Measurements from ENCODE around the gene HOXA7.

DNA sequence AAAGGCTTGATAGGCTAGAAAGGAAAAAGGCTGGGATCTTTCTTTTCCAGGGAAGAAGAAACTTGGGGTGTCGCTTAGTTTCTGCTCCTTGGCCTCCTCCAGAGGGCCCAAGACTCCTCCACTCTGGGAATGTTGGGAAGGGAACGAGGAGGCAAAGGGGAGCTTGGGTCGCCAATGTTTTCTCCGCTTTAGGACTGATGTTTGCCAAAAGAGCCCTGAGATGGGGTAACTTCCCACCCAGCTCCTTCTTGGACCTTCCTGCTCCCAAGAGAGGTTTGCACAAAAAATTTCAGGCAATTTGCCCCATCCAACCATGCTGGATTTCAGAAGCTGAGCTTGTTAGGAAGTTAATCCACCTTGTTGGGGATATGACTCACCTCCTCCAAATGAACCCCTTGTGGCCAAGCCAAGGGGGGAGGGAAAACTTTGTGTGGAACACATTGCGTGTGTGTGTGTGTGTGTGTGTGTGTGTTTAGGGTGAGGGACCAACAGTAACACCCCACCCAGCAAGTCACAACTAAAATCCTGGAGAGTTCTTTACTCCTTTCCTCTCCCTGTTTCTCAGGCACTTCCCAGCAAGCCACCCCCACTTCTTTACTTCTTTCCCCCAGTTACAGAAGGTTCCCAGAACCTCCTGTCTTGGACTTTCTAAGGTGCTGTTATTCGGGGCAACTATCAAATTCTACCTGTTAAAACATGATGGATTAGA lies 45.3 kb downstream of the HOXA7 start:
- TF ChIP-seq, protein P1, sequence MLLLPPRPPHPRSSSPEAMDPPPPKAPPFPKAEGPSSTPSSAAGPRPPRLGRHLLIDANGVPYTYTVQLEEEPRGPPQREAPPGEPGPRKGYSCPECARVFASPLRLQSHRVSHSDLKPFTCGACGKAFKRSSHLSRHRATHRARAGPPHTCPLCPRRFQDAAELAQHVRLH (tag by site-specific recombination; IDR thresholded peaks at IDR 0.05): no peak
- TF ChIP-seq, protein P2, sequence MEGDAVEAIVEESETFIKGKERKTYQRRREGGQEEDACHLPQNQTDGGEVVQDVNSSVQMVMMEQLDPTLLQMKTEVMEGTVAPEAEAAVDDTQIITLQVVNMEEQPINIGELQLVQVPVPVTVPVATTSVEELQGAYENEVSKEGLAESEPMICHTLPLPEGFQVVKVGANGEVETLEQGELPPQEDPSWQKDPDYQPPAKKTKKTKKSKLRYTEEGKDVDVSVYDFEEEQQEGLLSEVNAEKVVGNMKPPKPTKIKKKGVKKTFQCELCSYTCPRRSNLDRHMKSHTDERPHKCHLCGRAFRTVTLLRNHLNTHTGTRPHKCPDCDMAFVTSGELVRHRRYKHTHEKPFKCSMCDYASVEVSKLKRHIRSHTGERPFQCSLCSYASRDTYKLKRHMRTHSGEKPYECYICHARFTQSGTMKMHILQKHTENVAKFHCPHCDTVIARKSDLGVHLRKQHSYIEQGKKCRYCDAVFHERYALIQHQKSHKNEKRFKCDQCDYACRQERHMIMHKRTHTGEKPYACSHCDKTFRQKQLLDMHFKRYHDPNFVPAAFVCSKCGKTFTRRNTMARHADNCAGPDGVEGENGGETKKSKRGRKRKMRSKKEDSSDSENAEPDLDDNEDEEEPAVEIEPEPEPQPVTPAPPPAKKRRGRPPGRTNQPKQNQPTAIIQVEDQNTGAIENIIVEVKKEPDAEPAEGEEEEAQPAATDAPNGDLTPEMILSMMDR (tag by site-specific recombination; IDR thresholded peaks at IDR 0.05): no peak
- TF ChIP-seq YY1 (tag by site-specific recombination; IDR thresholded peaks at IDR 0.05) (no peak), FEZF1 (tag by site-specific recombination; IDR thresholded peaks at IDR 0.05) (no peak), ZNF513 (tag by site-specific recombination; IDR thresholded peaks at IDR 0.05) (no peak), TRIM28 (IDR thresholded peaks at IDR 0.05; ENCODE audit: borderline replicate concordance, low read length) (no peak), ZNF561 (tag by site-specific recombination; IDR thresholded peaks at IDR 0.05; ENCODE audit: borderline replicate concordance) (no peak), ZNF560 (tag by site-specific recombination; IDR thresholded peaks at IDR 0.05; ENCODE audit: borderline replicate concordance) (no peak), ZNF169 (tag by site-specific recombination; IDR thresholded peaks at IDR 0.05) (no peak), ZNF214 (tag by site-specific recombination; IDR thresholded peaks at IDR 0.05; ENCODE audit: borderline replicate concordance) (no peak)
- TF ChIP-seq, protein P3, sequence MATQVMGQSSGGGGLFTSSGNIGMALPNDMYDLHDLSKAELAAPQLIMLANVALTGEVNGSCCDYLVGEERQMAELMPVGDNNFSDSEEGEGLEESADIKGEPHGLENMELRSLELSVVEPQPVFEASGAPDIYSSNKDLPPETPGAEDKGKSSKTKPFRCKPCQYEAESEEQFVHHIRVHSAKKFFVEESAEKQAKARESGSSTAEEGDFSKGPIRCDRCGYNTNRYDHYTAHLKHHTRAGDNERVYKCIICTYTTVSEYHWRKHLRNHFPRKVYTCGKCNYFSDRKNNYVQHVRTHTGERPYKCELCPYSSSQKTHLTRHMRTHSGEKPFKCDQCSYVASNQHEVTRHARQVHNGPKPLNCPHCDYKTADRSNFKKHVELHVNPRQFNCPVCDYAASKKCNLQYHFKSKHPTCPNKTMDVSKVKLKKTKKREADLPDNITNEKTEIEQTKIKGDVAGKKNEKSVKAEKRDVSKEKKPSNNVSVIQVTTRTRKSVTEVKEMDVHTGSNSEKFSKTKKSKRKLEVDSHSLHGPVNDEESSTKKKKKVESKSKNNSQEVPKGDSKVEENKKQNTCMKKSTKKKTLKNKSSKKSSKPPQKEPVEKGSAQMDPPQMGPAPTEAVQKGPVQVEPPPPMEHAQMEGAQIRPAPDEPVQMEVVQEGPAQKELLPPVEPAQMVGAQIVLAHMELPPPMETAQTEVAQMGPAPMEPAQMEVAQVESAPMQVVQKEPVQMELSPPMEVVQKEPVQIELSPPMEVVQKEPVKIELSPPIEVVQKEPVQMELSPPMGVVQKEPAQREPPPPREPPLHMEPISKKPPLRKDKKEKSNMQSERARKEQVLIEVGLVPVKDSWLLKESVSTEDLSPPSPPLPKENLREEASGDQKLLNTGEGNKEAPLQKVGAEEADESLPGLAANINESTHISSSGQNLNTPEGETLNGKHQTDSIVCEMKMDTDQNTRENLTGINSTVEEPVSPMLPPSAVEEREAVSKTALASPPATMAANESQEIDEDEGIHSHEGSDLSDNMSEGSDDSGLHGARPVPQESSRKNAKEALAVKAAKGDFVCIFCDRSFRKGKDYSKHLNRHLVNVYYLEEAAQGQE (tag by site-specific recombination; IDR thresholded peaks at IDR 0.05): no peak
